Pancreas (tissue), 10 donors: ENCODE data around the gene GRM4. TPM values are rescaled to one million over a fixed set of nuclear protein-coding genes. Genes with fewer than 3 reads are reported as not detected.

ENCODE experiments used
- ATAC-seq, 4 donors: fragments of 200-7000 bp; cut with Tn5 transposase; one replicate each; pipeline versions ENCODE4 v1.8.0 to v1.9.1; 2020; ENCODE audit warnings: mild to moderate bottlenecking in 4 of 4, moderate library complexity in 4 of 4
- DNase-seq, 6 donors: peaks; one replicate each; pipeline ENCODE4 v3.0.0-alpha.2; 2020
- FAIRE-seq: peaks from 2 replicates; lab custom pipeline; 2012; peaks lifted over from hg19 to GRCh38; lab: Jason Lieb, UNC
- H3K27ac ChIP-seq, 4 donors: fragments of 200-600 bp; sonication (generic); 1 replicate in 3 of 4; 2 replicates in 1 of 4; pipeline versions ENCODE4 v1.5.0 to v1.8.0; 2020
- H3K27me3 ChIP-seq, 4 donors: fragments of 200-600 bp; one replicate each; pipeline ENCODE4 v1.8.0; 2021
- H3K36me3 ChIP-seq, 3 donors: fragments of 200-600 bp; sonication (generic) in 1 of 3; one replicate each; pipeline versions ENCODE4 v1.5.0 to v1.8.0; 2020 to 2021
- H3K4me1 ChIP-seq, 3 donors: fragments of 200-600 bp; one replicate each; pipeline ENCODE4 v1.8.0; 2021
- H3K4me3 ChIP-seq, 4 donors: fragments of 200-600 bp; sonication (generic) in 2 of 4; one replicate each; pipeline versions ENCODE4 v1.5.0 to v1.8.0; 2020 to 2021
- H3K9me3 ChIP-seq, 4 donors: fragments of 200-600 bp; one replicate each; pipeline ENCODE4 v1.8.0; 2021
- CTCF ChIP-seq, 4 donors: fragments of 200-600 bp; sonication (generic) in 3 of 4; IDR thresholded peaks; one replicate each; pipeline versions ENCODE4 v1.5.0 to v1.8.0; 2021; ENCODE audit warnings: antibody characterized with exemption in 4 of 4
- WGBS, 2 donors: extraction: QIAGEN DNeasy Blood & Tissue Kit; methylation state at CpG; one replicate each; pipeline ENCODE4 v1.1.7; 2013; 5-methylcytosine and 5-hydroxymethylcytosine counted together
- intact Hi-C, 3 donors: fragments of 100-400 bp; cut with DNase I; formaldehyde crosslinking; loops; one replicate each; pipeline versions ENCODE4 v1.11.1 to v1.14.2; 2022
- polyA plus RNA-seq, 2 donors: library from polyadenylated mRNA; stranded (reverse); fragments of 200-250 nt; gene quantifications; one replicate each; pipeline ENCODE4 v1.2.3, GENCODE V29; 2013
- total RNA-seq, 6 donors: library from RNA; stranded (reverse); fragmentation: NEBNext Ultra II Directional in 4 of 6; extraction: Animal tissue kit (Norgen Biotek cat#: 25700) in 4 of 6; gene quantifications; one replicate each; pipeline versions ENCODE4 v1.2.1 to v1.2.4, GENCODE V29; 2021 to 2023
- donor health status: healthy with polysubstance abuse.
- donor health status: DM: no; HTN: no; CAD: no; lungs with moderate emphysema.
- donor health status: DM: no; HTN: no; CAD: no.
- donor health status: control.
- donor health status: control.
- donor health status: Bipolar disorder and iron deficiency.
- donor health status: DM: yes; HTN: yes; CAD: no.
- donor health status: DM: no; HTN: no; CAD: no.
- donor health status: DM: no; HTN: no; CAD: no.
- donor health status: DM: yes; HTN: yes; CAD: no.

Gene GRM4
- total and polyA plus RNA-seq, 8 donors = 0.23 to 6.8 (median 1.3) TPM

GRCh38 chr6:34095741-34096140 lies 50.1 kb downstream of the GRM4 start:
- Histone ChIP-seq H3K27me3 (no peaks in the 10 kb centered on the region), H3K4me1 (no peaks in the 10 kb centered on the region), H3K9me3 (no peaks in the 10 kb centered on the region), H3K36me3 (no peaks in the 10 kb centered on the region), H3K4me3 (no peak overlapping the region), H3K27ac (no peak overlapping the region)
- no peak for ATAC-seq
- DNase-seq = no peak
- intact Hi-C loops = no loop called here
- WGBS, 2 donors = 33 to 41% methylated on average over 10 of the region's 10 CpGs
- no peak for TF ChIP-seq CTCF (IDR thresholded peaks at IDR 0.05)
- FAIRE-seq = no peak

GRCh38 chr6:34095136-34095505 lies 50.8 kb downstream of the GRM4 start:
- Histone ChIP-seq H3K27me3 (no peaks in the 10 kb centered on the region), H3K4me3 (no peak overlapping the region), H3K4me1 (no peaks in the 10 kb centered on the region), H3K9me3 (no peaks in the 10 kb centered on the region), H3K36me3 (no peaks in the 10 kb centered on the region), H3K27ac (no peak overlapping the region)
- ATAC-seq (no peak), FAIRE-seq (no peak), DNase-seq (no peak)
- no peak for TF ChIP-seq CTCF (IDR thresholded peaks at IDR 0.05)
- intact Hi-C loops = no loop called here
- 64 to 70% methylated on average over 7 of the region's 7 CpGs for WGBS, 2 donors

- FAIRE-seq (no peak), ATAC-seq (no peak), DNase-seq (no peak)
- TF ChIP-seq CTCF (IDR thresholded peaks at IDR 0.05) = no peak
- Histone ChIP-seq H3K4me1 (no peaks in the 10 kb centered on the region), H3K9me3 (no peaks in the 10 kb centered on the region), H3K27ac (no peak overlapping the region), H3K4me3 (no peak overlapping the region), H3K27me3 (no peaks in the 10 kb centered on the region), H3K36me3 (no peaks in the 10 kb centered on the region)
- intact Hi-C loops = no loop called here
- 20 to 29% methylated on average over 12 of the region's 12 CpGs for WGBS, 2 donors
These were observed 51.3 kb downstream of the GRM4 start for GRCh38 chr6:34094474-34095135.

GRCh38 chr6:34093854-34094430 lies 51.9 kb downstream of the GRM4 start:
- ATAC-seq (no peak), FAIRE-seq (no peak), DNase-seq (no peak)
- H3K27me3 ChIP-seq = no peaks in the 10 kb centered on the region
- no peak for TF ChIP-seq CTCF (IDR thresholded peaks at IDR 0.05)
- no peak overlapping the region for H3K27ac ChIP-seq
- intact Hi-C loops = no loop called here
- H3K4me3 ChIP-seq = no peak overlapping the region
- 29 to 41% methylated on average over 4 of the region's 4 CpGs for WGBS, 2 donors
- H3K4me1 ChIP-seq = no peaks in the 10 kb centered on the region
- H3K9me3 ChIP-seq = no peaks in the 10 kb centered on the region
- H3K36me3 ChIP-seq = no peaks in the 10 kb centered on the region

GRCh38 chr6:34093206-34093605 lies 52.7 kb downstream of the GRM4 start:
- DNase-seq (no peak), FAIRE-seq (no peak), ATAC-seq (no peak)
- Histone ChIP-seq H3K36me3 (no peaks in the 10 kb centered on the region), H3K27me3 (no peaks in the 10 kb centered on the region), H3K4me1 (no peaks in the 10 kb centered on the region), H3K9me3 (no peaks in the 10 kb centered on the region), H3K27ac (no peak overlapping the region), H3K4me3 (no peak overlapping the region)
- 81% methylated on average over 6 of the region's 6 CpGs for WGBS, 2 donors
- intact Hi-C loops = no loop called here
- TF ChIP-seq CTCF (IDR thresholded peaks at IDR 0.05) = no peak
